ENCODE data around the gene RAI1. TPM values are rescaled to one million over a fixed set of nuclear protein-coding genes. Genes with fewer than 3 reads are reported as not detected.
"Not testable (repeated sequence)": the region's sequence is repeated elsewhere in the genome, so short reads cannot be mapped to it uniquely, and the experiment has no call there.

Gene RAI1
- total and polyA plus RNA-seq, 5 experiments from 2014 or later = 1.5 to 35.2 (median 4.0) TPM

GRCh38 chr17:17684906-17685774 lies 3.9 kb downstream of the RAI1 start:
- no peak for ATAC-seq
- peak overlapping the region in 5 of 10 donors; percentile 44 to 61 (median 50) for H3K4me3 Mint-ChIP-seq
- POLR2A ChIA-PET = no interaction called here

GRCh38 chr17:17685775-17686291 lies 4.6 kb downstream of the RAI1 start:
- no peak for DNase-seq
- H3K27ac Mint-ChIP-seq = peak overlapping the region in 9 of 10 donors; percentile 66 to 94 (median 83)

More at GRCh38 chr17:17684906-17685774, 3.9 kb downstream of the RAI1 start:
- Mint-ChIP-seq H3K27me3 (no peaks in the 10 kb centered on the region), H3K36me3 (peaks cover 0 to 3% (median 0%) of the 10 kb centered on the region in 3 donors), H3K9me3 (no peaks in the 10 kb centered on the region), H3K27ac (peak overlapping the region in 9 of 10 donors; percentile 66 to 94 (median 86)), H3K4me1 (peaks cover 26 to 57% (median 49%) of the 10 kb centered on the region in 4 donors)
- DNase-seq = no peak

GRCh38 chr17:17689312-17689711 lies 8.1 kb downstream of the RAI1 start:
- Mint-ChIP-seq H3K27me3 (no peaks in the 10 kb centered on the region), H3K4me1 (peaks cover 51 to 83% (median 72%) of the 10 kb centered on the region in 4 donors), H3K27ac (peak overlapping the region in 7 of 10 donors; percentile 2 to 70 (median 46)), H3K4me3 (no peak overlapping the region), H3K9me3 (no peaks in the 10 kb centered on the region), H3K36me3 (no peaks in the 10 kb centered on the region)
- DNase-seq (no peak), ATAC-seq (no peak)
- POLR2A ChIA-PET = interaction anchor here (2.0 kb wide), 1 partner anchor 43 kb away, joined by 5 read pairs; no protein-coding TSS in a partner anchor

More at GRCh38 chr17:17685775-17686291, 4.6 kb downstream of the RAI1 start:
- Mint-ChIP-seq H3K9me3 (no peaks in the 10 kb centered on the region), H3K4me3 (peak overlapping the region in 8 of 10 donors; percentile 22 to 61 (median 48)), H3K27me3 (no peaks in the 10 kb centered on the region), H3K4me1 (peaks cover 25 to 60% (median 52%) of the 10 kb centered on the region in 4 donors), H3K36me3 (peaks cover 0 to 3% (median 0%) of the 10 kb centered on the region in 3 donors)
- POLR2A ChIA-PET = no interaction called here
- ATAC-seq = no peak

- peaks cover 48 to 78% (median 66%) of the 10 kb centered on the region in 4 donors for H3K4me1 Mint-ChIP-seq
- not testable (repeated sequence) for H3K27me3 Mint-ChIP-seq, DNase-seq, H3K9me3 Mint-ChIP-seq, H3K36me3 Mint-ChIP-seq, ATAC-seq
- POLR2A ChIA-PET = interaction anchor here (0.6 to 2.6 kb wide), 7 partner anchors 8 to 227 kb away, joined by 3 to 7 read pairs (median 3); no protein-coding TSS in a partner anchor
- H3K4me3 Mint-ChIP-seq = peak overlapping the region in 1 of 10 donors; percentile 51
- peak overlapping the region; percentile 39 to 100 (median 92) for H3K27ac Mint-ChIP-seq
Measured at GRCh38 chr17:17690233-17690632, 9.0 kb downstream of the RAI1 start.

- peaks cover 48 to 77% (median 65%) of the 10 kb centered on the region in 4 donors for H3K4me1 Mint-ChIP-seq
- ATAC-seq = no peak
Measured at GRCh38 chr17:17691468-17692263, 10.4 kb downstream of the RAI1 start.

GRCh38 chr17:17692353-17693252 lies 11.3 kb downstream of the RAI1 start:
- peaks cover 50 to 77% (median 63%) of the 10 kb centered on the region in 4 donors for H3K4me1 Mint-ChIP-seq
- DNase-seq (no peak), ATAC-seq (no peak)
- H3K27me3 Mint-ChIP-seq = no peaks in the 10 kb centered on the region
- no peaks in the 10 kb centered on the region for H3K36me3 Mint-ChIP-seq
- peak overlapping the region in 9 of 10 donors; percentile 57 to 96 (median 77) for H3K4me3 Mint-ChIP-seq
- peak overlapping the region; percentile 94 to 100 (median 99) for H3K27ac Mint-ChIP-seq
- no peaks in the 10 kb centered on the region for H3K9me3 Mint-ChIP-seq
- POLR2A ChIA-PET = interaction anchor here (0.5 to 4.8 kb wide), 6 partner anchors 11 to 127 kb away, joined by 3 to 60 read pairs (median 16); partner anchors contain the start of gene RAI1

More at GRCh38 chr17:17691468-17692263, 10.4 kb downstream of the RAI1 start:
- peak in 1 of 10 donors; percentile 14 for DNase-seq
- Mint-ChIP-seq H3K27me3 (no peaks in the 10 kb centered on the region), H3K4me3 (peak overlapping the region in 9 of 10 donors; percentile 28 to 77 (median 57)), H3K27ac (peak overlapping the region; percentile 75 to 100 (median 98)), H3K36me3 (no peaks in the 10 kb centered on the region), H3K9me3 (no peaks in the 10 kb centered on the region)
- POLR2A ChIA-PET = interaction anchor here (0.5 to 4.8 kb wide), 7 partner anchors 10 to 128 kb away, joined by 3 to 60 read pairs (median 7); partner anchors contain the start of gene RAI1

- H3K36me3 Mint-ChIP-seq = no peaks in the 10 kb centered on the region
- ATAC-seq = no peak
- POLR2A ChIA-PET = interaction anchor here (0.7 to 4.8 kb wide), 9 partner anchors 12 to 158 kb away, joined by 3 to 60 read pairs (median 3); partner anchors contain the start of gene RAI1
Measured at GRCh38 chr17:17693253-17694168, 12.3 kb downstream of the RAI1 start.

GRCh38 chr17:17694169-17695081 lies 13.2 kb downstream of the RAI1 start:
- Mint-ChIP-seq H3K4me3 (peak overlapping the region; percentile 81 to 96 (median 91)), H3K27me3 (no peaks in the 10 kb centered on the region), H3K4me1 (peaks cover 51 to 87% (median 73%) of the 10 kb centered on the region in 4 donors), H3K27ac (peak overlapping the region; percentile 94 to 100 (median 99)), H3K9me3 (no peaks in the 10 kb centered on the region), H3K36me3 (no peaks in the 10 kb centered on the region)
- DNase-seq = peak; percentile 47 to 87 (median 76)
- POLR2A ChIA-PET = interaction anchor here (0.7 to 4.8 kb wide), 13 partner anchors 13 to 506 kb away, joined by 3 to 60 read pairs (median 4); partner anchors contain the start of gene RAI1
- peak; percentile 68 to 73 for ATAC-seq

More at GRCh38 chr17:17693253-17694168, 12.3 kb downstream of the RAI1 start:
- Mint-ChIP-seq H3K9me3 (no peaks in the 10 kb centered on the region), H3K27me3 (no peaks in the 10 kb centered on the region), H3K4me3 (peak overlapping the region; percentile 77 to 96 (median 84)), H3K27ac (peak overlapping the region; percentile 94 to 100 (median 99)), H3K4me1 (peaks cover 52 to 83% (median 66%) of the 10 kb centered on the region in 4 donors)
- DNase-seq = peak in 2 of 10 donors; percentile 15 to 19

GRCh38 chr17:17696085-17696484 lies 14.8 kb downstream of the RAI1 start:
- POLR2A ChIA-PET = interaction anchor here (1.2 to 4.8 kb wide), 4 partner anchors 15 to 156 kb away, joined by 3 to 60 read pairs (median 20); partner anchors contain the start of gene RAI1
- H3K4me3 Mint-ChIP-seq = peak overlapping the region; percentile 80 to 96 (median 89)
- H3K36me3 Mint-ChIP-seq = no peaks in the 10 kb centered on the region
- ATAC-seq = no peak
- no peaks in the 10 kb centered on the region for H3K9me3 Mint-ChIP-seq
- H3K4me1 Mint-ChIP-seq = peaks cover 47 to 78% (median 65%) of the 10 kb centered on the region in 4 donors
- no peak for DNase-seq
- H3K27me3 Mint-ChIP-seq = no peaks in the 10 kb centered on the region
- peak overlapping the region; percentile 83 to 99 (median 96) for H3K27ac Mint-ChIP-seq

Data from naive thymus-derived CD8-positive, alpha-beta T cell (primary cell).